Heart left ventricle (tissue), 16 donors: ENCODE measurements around the gene ARMH4. TPM values are rescaled to one million over a fixed set of nuclear protein-coding genes. Genes with fewer than 3 reads are reported as not detected.

Experiments
- ATAC-seq, 4 donors: fragments of 200-7000 bp; cut with Tn5 transposase; one replicate each; pipeline ENCODE4 v1.9.1; 2020 to 2022; ENCODE audit warnings: moderate library complexity in 4 of 4, mild to moderate bottlenecking in 3 of 4, moderate number of reproducible peaks in 1 of 4
- DNase-seq, 5 donors: peaks; one replicate each; pipeline ENCODE4 v3.0.0-alpha.2; 2020
- H3K27ac ChIP-seq, 12 donors: fragments of 200-600 bp; sonication (generic) in 4 of 12; one replicate each; pipeline versions ENCODE4 v1.5.0 to v1.8.0; 2016 to 2022; ENCODE audit warnings: mild to moderate bottlenecking in 2 of 12
- H3K27me3 ChIP-seq, 9 donors: fragments of 200-600 bp; sonication (generic) in 2 of 9; one replicate each; pipeline versions ENCODE4 v1.5.1 to v1.8.0; 2016 to 2022; ENCODE audit warnings: mild to moderate bottlenecking in 3 of 9
- H3K36me3 ChIP-seq, 9 donors: fragments of 200-600 bp; sonication (generic) in 2 of 9; one replicate each; pipeline versions ENCODE4 v1.5.0 to v1.8.0; 2018 to 2022; ENCODE audit warnings: mild to moderate bottlenecking in 2 of 9
- H3K4me1 ChIP-seq, 12 donors: fragments of 200-600 bp; sonication (generic) in 4 of 12; one replicate each; pipeline versions ENCODE4 v1.5.0 to v1.8.0; 2016 to 2022; ENCODE audit warnings: mild to moderate bottlenecking in 3 of 12
- H3K4me3 ChIP-seq, 12 donors: fragments of 200-600 bp; sonication (generic) in 4 of 12; one replicate each; pipeline versions ENCODE4 v1.5.0 to v1.8.0; 2017 to 2022; ENCODE audit warnings: mild to moderate bottlenecking in 9 of 12, moderate library complexity in 4 of 12
- H3K9me3 ChIP-seq, 12 donors: fragments of 200-600 bp; sonication (generic) in 4 of 12; one replicate each; pipeline versions ENCODE4 v1.5.0 to v1.8.0; 2016 to 2022; ENCODE audit warnings: mild to moderate bottlenecking in 1 of 12
- POLR2A ChIP-seq, 2 donors: fragments of 450-650 bp; IDR thresholded peaks; one replicate each; pipeline ENCODE4 v1.6.1; 2017; ENCODE audit warnings: antibody characterized with exemption in 2 of 2, mild to moderate bottlenecking in 2 of 2, moderate library complexity in 2 of 2
- WGBS, 4 donors: extraction: QIAGEN DNeasy Blood & Tissue Kit in 2 of 4; methylation state at CpG; one replicate each; pipeline versions ENCODE4 v1.1.5 to v1.1.7; 2013 to 2018; 5-methylcytosine and 5-hydroxymethylcytosine counted together
- intact Hi-C, 10 donors: fragments of 100-400 bp; cut with DNase I; formaldehyde crosslinking; loops; one replicate each; pipeline versions ENCODE4 v1.11.1 to v1.14.2; 2022
- polyA plus RNA-seq, 2 donors: library from polyadenylated mRNA; stranded (reverse); fragments of 200-250 nt; gene quantifications; one replicate each; pipeline ENCODE4 v1.2.3, GENCODE V29; 2013
- total RNA-seq, 9 donors: library from RNA; depleted of rRNA in 2 of 9; stranded (reverse); fragments of >200 nt in 2 of 9; fragmentation: NEBNext Ultra II Directional in 3 of 9; extraction: Animal tissue kit (Norgen Biotek cat#: 25700) in 3 of 9; gene quantifications; one replicate each; pipeline versions ENCODE4 v1.1.0 to v1.2.4, GENCODE V29; 2016 to 2023
- TF ChIP-seq, protein P1 (sequence below), 12 donors: fragments of 200-600 bp; sonication (generic) in 4 of 12; IDR thresholded peaks; one replicate each; pipeline versions ENCODE4 v1.5.0 to v1.8.0; 2018 to 2022; ENCODE audit warnings: antibody characterized with exemption in 12 of 12, mild to moderate bottlenecking in 5 of 12
- donor health status: ischemic (EF 13 %, LVEDD 7.1; RV severe dilation, severe dysfunction).
- donor health status: healthy with polysubstance abuse.
- donor health status: DM: no; HTN: yes; CAD: no.
- donor health status: DM: no; HTN: no; CAD: no.
- donor health status: ischemic (EF 25% LVEDD 6.9; RV normal size, moderate dysfunction).
- donor health status: ischemic (EF 25% LVEDD 5.7; RV mildly dilated, moderate dysfunction).
- donor health status: healthy.
- donor health status: DM: yes; HTN: yes; CAD: no.
- donor health status: ischemic (EF 35%, LVEDD 5.7; RV mildly dilated, moderate dysfunction).
- donor health status: nonischemic (EF 11% LVEDD 7.7; RV severe dilation, severe dysfunction).
- donor health status: DM: yes; HTN: yes; CAD: no.
- donor health status: PGD.
- donor health status: ischemic (EF 29% LVEDD 5.4; RV normal size, mild dysfunction).
- donor health status: nonischemic (EF 23%, LVEDD 6.1; RV moderate dilation, normal function).

ARMH4 gene
- total and polyA plus RNA-seq, 11 donors, result 1.8 to 13.4 (median 9.7) TPM

DNA sequence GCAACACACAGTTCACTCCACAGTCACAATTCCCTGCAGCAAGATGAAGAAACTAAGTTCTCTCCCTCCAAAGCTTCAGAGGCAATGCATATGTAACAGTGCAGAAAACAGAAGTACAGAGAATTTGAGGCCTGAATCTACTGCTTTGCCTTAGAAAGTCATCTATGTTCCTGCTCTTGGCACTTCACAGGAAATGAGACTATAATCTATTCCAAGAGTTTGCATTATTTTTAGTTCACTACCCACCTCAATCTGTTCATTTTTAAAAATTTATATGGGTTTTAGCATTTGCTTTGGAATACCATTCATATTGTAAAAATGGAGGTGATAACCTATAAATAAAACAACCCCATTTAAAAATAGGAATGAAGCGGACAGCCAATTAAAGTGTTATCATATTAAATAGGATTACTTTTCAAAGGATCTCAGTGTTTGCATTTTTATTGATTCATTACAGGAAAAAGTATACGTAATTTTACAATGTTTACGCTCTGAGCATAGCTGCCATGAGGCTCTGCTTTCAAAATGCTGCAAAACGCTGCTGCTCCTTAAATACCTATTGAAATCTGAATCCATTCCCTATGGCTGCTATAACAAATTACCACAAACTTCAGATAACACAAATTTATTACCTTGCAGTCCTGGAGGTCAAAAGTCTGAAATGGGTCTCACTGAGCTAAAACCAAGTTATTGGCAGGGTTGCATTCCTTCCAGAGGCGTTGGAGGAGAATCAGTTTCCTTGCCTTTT lies 60.0 kb downstream of the ARMH4 start:
- intact Hi-C loops, result no loop called here
- whole genome bisulfite sequencing, 4 donors, result 83 to 98% (median 96%) methylated on average over 5 of the region's 5 CpGs
- H3K9me3 ChIP-seq, result no peaks in the 10 kb centered on the region

DNA sequence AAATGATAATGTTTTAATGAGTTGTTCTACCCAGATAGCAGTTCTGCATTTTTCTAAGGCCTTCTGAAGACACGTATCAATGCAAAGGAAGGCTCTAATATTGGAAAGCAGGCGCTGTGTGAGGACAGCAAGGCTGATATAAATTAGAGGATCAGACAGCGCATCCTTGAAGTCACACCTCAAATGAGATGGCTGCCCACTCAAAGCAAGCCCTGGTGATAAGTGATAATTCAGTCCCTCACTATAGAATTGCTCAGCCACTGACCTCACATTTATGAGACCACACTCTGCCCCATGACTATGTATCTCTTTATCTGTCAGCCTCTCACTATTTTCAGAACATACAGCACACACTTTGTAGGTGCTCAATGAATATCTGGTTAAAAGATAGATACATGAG lies 62.4 kb downstream of the ARMH4 start:
- no peak for DNase-seq
- no peaks in the 10 kb centered on the region for H3K9me3 ChIP-seq
- intact Hi-C loops, result no loop called here
- 93 to 97% (median 96%) methylated on average over 3 of the region's 3 CpGs for WGBS, 4 donors
- no peak overlapping the region for H3K4me3 ChIP-seq
- no peaks in the 10 kb centered on the region for H3K27me3 ChIP-seq
- ATAC-seq, result no peak
- no peak overlapping the region for H3K27ac ChIP-seq
- H3K4me1 ChIP-seq, result peaks cover 0 to 10% (median 0%) of the 10 kb centered on the region in 12 donors
- no peak for TF ChIP-seq POLR2A (IDR thresholded peaks at IDR 0.05)
- TF ChIP-seq, protein P1, sequence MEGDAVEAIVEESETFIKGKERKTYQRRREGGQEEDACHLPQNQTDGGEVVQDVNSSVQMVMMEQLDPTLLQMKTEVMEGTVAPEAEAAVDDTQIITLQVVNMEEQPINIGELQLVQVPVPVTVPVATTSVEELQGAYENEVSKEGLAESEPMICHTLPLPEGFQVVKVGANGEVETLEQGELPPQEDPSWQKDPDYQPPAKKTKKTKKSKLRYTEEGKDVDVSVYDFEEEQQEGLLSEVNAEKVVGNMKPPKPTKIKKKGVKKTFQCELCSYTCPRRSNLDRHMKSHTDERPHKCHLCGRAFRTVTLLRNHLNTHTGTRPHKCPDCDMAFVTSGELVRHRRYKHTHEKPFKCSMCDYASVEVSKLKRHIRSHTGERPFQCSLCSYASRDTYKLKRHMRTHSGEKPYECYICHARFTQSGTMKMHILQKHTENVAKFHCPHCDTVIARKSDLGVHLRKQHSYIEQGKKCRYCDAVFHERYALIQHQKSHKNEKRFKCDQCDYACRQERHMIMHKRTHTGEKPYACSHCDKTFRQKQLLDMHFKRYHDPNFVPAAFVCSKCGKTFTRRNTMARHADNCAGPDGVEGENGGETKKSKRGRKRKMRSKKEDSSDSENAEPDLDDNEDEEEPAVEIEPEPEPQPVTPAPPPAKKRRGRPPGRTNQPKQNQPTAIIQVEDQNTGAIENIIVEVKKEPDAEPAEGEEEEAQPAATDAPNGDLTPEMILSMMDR (IDR thresholded peaks at IDR 0.05), result no peak
- peaks cover 0 to 3% (median 0%) of the 10 kb centered on the region in 9 donors for H3K36me3 ChIP-seq

More for the DNA sequence above, 60.0 kb downstream of the ARMH4 start:
- Histone ChIP-seq H3K4me1 (peaks cover 0 to 7% (median 0%) of the 10 kb centered on the region in 12 donors), H3K27me3 (no peaks in the 10 kb centered on the region), H3K36me3 (peaks cover 0 to 21% (median 0%) of the 10 kb centered on the region in 9 donors), H3K4me3 (no peak overlapping the region), H3K27ac (no peak overlapping the region)
- TF ChIP-seq POLR2A (IDR thresholded peaks at IDR 0.05), result no peak
- TF ChIP-seq, protein P1 (IDR thresholded peaks at IDR 0.05), result no peak
- ATAC-seq, result no peak
- DNase-seq, result no peak

DNA sequence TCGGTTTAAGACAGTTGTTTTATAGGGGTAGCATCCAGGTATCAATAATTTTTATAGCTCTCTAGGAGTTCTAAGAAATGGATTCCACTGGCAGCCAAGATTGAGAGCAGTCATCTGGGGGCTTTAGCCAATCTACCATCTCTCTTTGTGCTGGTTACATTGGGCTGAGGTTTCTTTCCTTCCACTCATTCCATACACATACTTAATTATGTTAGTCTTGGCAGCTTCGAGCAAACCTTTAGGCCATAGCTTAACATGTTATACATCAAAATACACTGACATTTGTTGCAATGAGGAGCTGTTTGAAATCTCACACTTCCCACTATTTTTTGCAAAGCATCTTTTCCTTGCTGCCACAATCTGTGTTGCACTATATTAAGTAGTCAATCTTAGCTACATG lies 63.1 kb downstream of the ARMH4 start:
- Histone ChIP-seq H3K9me3 (no peaks in the 10 kb centered on the region), H3K4me1 (peaks cover 0 to 10% (median 0%) of the 10 kb centered on the region in 12 donors), H3K27ac (no peak overlapping the region), H3K27me3 (no peaks in the 10 kb centered on the region), H3K36me3 (no peaks in the 10 kb centered on the region), H3K4me3 (no peak overlapping the region)
- TF ChIP-seq, protein P1 (IDR thresholded peaks at IDR 0.05), result no peak
- no peak for TF ChIP-seq POLR2A (IDR thresholded peaks at IDR 0.05)
- intact Hi-C loops, result no loop called here
- ATAC-seq (no peak), DNase-seq (no peak)
- 81 to 87% (median 86%) methylated on average over 2 of the region's 2 CpGs for WGBS, 4 donors

DNA sequence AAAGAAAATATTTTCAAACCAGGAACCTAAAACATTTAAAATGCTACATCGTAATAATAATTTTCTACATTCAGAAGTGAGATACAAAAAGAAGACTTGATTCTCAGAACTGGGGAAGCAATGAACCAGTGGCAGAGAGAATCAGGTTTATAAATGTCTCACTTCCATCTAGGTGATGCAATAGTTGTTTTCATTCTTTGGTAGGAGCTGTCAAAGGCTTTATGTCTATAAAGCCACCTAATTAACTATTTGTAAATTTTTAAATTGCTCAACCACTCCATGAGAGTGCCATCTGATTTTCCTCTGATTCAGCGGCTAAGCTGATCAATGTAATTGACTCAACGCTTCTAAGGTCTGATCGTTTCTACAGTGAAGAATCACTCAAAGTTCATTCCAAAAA lies 66.1 kb downstream of the ARMH4 start:
- intact Hi-C loops, result no loop called here
- Histone ChIP-seq H3K4me3 (no peak overlapping the region), H3K36me3 (no peaks in the 10 kb centered on the region), H3K9me3 (no peaks in the 10 kb centered on the region), H3K27ac (no peak overlapping the region), H3K27me3 (no peaks in the 10 kb centered on the region), H3K4me1 (peaks cover 0 to 15% (median 6%) of the 10 kb centered on the region in 12 donors)
- DNase-seq (no peak), ATAC-seq (no peak)
- WGBS, 4 donors, result 72 to 96% (median 83%) methylated on average over 4 of the region's 4 CpGs
- TF ChIP-seq, protein P1 (IDR thresholded peaks at IDR 0.05), result no peak
- no peak for TF ChIP-seq POLR2A (IDR thresholded peaks at IDR 0.05)
